ENCODE results near the gene ZNF148. TPM values are rescaled to one million over a fixed set of nuclear protein-coding genes. Genes with fewer than 3 reads are reported as not detected.

Gene ZNF148
- total RNA-seq, 4 donors from 2014 or later, result 64.2 to 86.7 (median 75.3) TPM

GRCh38 chr3:125337506-125337905, 37.6 kb downstream of the ZNF148 start:
- no peak for DNase-seq
- H3K36me3 ChIP-seq, result no peaks in the 10 kb centered on the region
- peaks cover 22 to 32% of the 10 kb centered on the region in 2 donors for H3K4me1 ChIP-seq
- no peak overlapping the region for H3K27ac ChIP-seq
- H3K4me3 ChIP-seq (replicated peaks in 1 of 3), result no peak overlapping the region
- no peaks in the 10 kb centered on the region for H3K27me3 ChIP-seq
- intact Hi-C loops (cut with DNase I), result no loop called here
- H3K9me3 ChIP-seq, result no peaks in the 10 kb centered on the region
- WGBS, 2 donors, result 91 to 97% methylated on average over 2 of the region's 2 CpGs
- TF ChIP-seq CTCF (IDR thresholded peaks at IDR 0.05), result no peak
- no peak for TF ChIP-seq POLR2A (IDR thresholded peaks at IDR 0.05)

- intact Hi-C loops (cut with DNase I), result no loop called here
- TF ChIP-seq POLR2A (IDR thresholded peaks at IDR 0.05), result no peak
- TF ChIP-seq CTCF (IDR thresholded peaks at IDR 0.05), result no peak
- DNase-seq, result no peak
- peak overlapping the region in 1 of 3 donors; percentile 8 for H3K27ac ChIP-seq
- no peaks in the 10 kb centered on the region for H3K9me3 ChIP-seq
- 88 to 89% methylated on average over 5 of the region's 5 CpGs for WGBS, 2 donors
- no peak overlapping the region for H3K4me3 ChIP-seq (replicated peaks in 1 of 3)
- H3K36me3 ChIP-seq, result no peaks in the 10 kb centered on the region
- H3K4me1 ChIP-seq, result peaks cover 34 to 41% of the 10 kb centered on the region in 2 donors
- no peaks in the 10 kb centered on the region for H3K27me3 ChIP-seq
Measured at GRCh38 chr3:125334675-125335560, 40.2 kb downstream of the ZNF148 start.

- H3K4me3 ChIP-seq (replicated peaks in 1 of 3), result no peak overlapping the region
- intact Hi-C loops (cut with DNase I), result no loop called here
- DNase-seq, result no peak
- peaks cover 28 to 38% of the 10 kb centered on the region in 2 donors for H3K4me1 ChIP-seq
- no peaks in the 10 kb centered on the region for H3K36me3 ChIP-seq
- no peak overlapping the region for H3K27ac ChIP-seq
- 73 to 96% methylated on average over 2 of the region's 2 CpGs for WGBS, 2 donors
- no peak for TF ChIP-seq POLR2A (IDR thresholded peaks at IDR 0.05)
- no peaks in the 10 kb centered on the region for H3K9me3 ChIP-seq
- H3K27me3 ChIP-seq, result no peaks in the 10 kb centered on the region
Measured at GRCh38 chr3:125332504-125332903, 42.6 kb downstream of the ZNF148 start.

GRCh38 chr3:125331243-125331642, 43.9 kb downstream of the ZNF148 start:
- intact Hi-C loops (cut with DNase I), result no loop called here
- H3K36me3 ChIP-seq, result no peaks in the 10 kb centered on the region

GRCh38 chr3:125326957-125327356, 48.2 kb downstream of the ZNF148 start:
- DNase-seq, result no peak
- no peak overlapping the region for H3K4me3 ChIP-seq (replicated peaks in 1 of 3)
- no peaks in the 10 kb centered on the region for H3K27me3 ChIP-seq
- H3K4me1 ChIP-seq, result peaks cover 37 to 38% of the 10 kb centered on the region in 2 donors
- H3K9me3 ChIP-seq, result no peaks in the 10 kb centered on the region
- H3K36me3 ChIP-seq, result no peaks in the 10 kb centered on the region
- peak overlapping the region in 1 of 3 donors; percentile 9 for H3K27ac ChIP-seq
- WGBS, 2 donors, result 81 to 97% methylated on average over 4 of the region's 4 CpGs
- TF ChIP-seq CTCF (IDR thresholded peaks at IDR 0.05) (no peak), POLR2A (IDR thresholded peaks at IDR 0.05) (no peak)
- intact Hi-C loops (cut with DNase I), result no loop called here

More at GRCh38 chr3:125331243-125331642, 43.9 kb downstream of the ZNF148 start:
- H3K4me3 ChIP-seq (replicated peaks in 1 of 3), result no peak overlapping the region
- H3K27ac ChIP-seq, result peak overlapping the region in 1 of 3 donors; percentile 18
- H3K27me3 ChIP-seq, result no peaks in the 10 kb centered on the region
- peaks cover 28 to 34% of the 10 kb centered on the region in 2 donors for H3K4me1 ChIP-seq
- TF ChIP-seq POLR2A (IDR thresholded peaks at IDR 0.05) (no peak), CTCF (IDR thresholded peaks at IDR 0.05) (no peak)
- H3K9me3 ChIP-seq, result no peaks in the 10 kb centered on the region
- no peak for DNase-seq
